ENCODE results near the gene CLPTM1L. TPM values are rescaled to one million over a fixed set of nuclear protein-coding genes. Genes with fewer than 3 reads are reported as not detected.

CLPTM1L gene
- total and polyA plus RNA-seq, 9 of the 15 experiments (the other 6 are each of a cell fraction or from before 2014, with no cell fraction given) = 3.5 to 217 (median 177) TPM

DNA sequence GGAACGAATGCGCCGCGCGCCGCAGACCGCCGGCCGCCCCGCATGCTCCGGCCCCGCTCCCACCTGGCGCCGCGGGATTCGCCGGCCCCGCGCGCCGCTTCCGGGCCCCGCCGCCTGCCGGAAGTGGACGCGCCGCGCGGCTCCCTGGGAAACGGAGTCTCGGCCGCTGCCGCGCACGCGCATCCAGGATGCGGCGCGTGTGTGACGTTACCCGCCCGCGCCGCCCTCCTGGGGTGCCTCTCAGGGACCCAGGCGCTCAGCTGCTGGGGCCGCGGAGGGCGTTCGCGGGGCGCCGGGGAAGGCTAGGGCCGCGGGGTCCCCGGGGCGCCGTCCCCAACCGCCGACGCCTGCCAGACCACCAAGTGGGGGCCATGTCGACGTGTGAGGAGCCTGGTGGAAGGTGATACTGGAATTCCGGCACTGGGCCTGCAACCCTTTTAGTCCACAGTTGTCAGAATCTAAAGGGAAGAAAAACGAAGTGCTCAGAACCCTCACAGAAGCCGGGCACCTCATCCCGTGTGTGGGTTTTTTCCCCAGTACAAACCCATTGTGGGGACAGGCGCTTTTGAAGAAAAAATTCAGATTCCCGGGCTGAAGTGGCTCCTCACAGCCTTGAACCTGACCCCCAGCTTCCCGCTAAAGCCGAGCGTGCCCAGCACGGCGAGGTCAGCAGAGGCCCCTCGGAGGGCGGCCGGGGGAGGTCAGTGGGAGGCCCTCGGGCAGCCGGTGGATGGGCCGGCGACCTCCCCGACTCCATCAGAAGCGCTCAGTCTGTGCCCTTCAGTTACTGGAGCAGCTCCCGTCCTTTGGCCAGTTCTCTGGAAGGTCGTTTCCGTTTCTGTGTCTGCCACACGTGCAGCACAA is at the start of gene CLPTM1L (continued):
- TF ChIP-seq, protein P1, sequence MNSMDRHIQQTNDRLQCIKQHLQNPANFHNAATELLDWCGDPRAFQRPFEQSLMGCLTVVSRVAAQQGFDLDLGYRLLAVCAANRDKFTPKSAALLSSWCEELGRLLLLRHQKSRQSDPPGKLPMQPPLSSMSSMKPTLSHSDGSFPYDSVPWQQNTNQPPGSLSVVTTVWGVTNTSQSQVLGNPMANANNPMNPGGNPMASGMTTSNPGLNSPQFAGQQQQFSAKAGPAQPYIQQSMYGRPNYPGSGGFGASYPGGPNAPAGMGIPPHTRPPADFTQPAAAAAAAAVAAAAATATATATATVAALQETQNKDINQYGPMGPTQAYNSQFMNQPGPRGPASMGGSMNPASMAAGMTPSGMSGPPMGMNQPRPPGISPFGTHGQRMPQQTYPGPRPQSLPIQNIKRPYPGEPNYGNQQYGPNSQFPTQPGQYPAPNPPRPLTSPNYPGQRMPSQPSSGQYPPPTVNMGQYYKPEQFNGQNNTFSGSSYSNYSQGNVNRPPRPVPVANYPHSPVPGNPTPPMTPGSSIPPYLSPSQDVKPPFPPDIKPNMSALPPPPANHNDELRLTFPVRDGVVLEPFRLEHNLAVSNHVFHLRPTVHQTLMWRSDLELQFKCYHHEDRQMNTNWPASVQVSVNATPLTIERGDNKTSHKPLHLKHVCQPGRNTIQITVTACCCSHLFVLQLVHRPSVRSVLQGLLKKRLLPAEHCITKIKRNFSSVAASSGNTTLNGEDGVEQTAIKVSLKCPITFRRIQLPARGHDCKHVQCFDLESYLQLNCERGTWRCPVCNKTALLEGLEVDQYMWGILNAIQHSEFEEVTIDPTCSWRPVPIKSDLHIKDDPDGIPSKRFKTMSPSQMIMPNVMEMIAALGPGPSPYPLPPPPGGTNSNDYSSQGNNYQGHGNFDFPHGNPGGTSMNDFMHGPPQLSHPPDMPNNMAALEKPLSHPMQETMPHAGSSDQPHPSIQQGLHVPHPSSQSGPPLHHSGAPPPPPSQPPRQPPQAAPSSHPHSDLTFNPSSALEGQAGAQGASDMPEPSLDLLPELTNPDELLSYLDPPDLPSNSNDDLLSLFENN (IDR thresholded peaks at IDR 0.05; ENCODE audit: low read depth in 2 of 2, low read length in 2 of 2) = 0 out of 4 replicates have a peak, but pooled peaks of 1 of the 2 experiments have one; percentile 29
- TF ChIP-seq DPF2 (IDR thresholded peaks at IDR 0.05) (no peak), TCF15 (CRISPR knock-in tag; IDR thresholded peaks at IDR 0.05) (no peak), ZKSCAN3 (CRISPR knock-in tag; IDR thresholded peaks at IDR 0.05) (no peak), ZNF445 (CRISPR knock-in tag; IDR thresholded peaks at IDR 0.05; ENCODE audit: low read depth) (no peak), ZNF280B (CRISPR knock-in tag; IDR thresholded peaks at IDR 0.05) (no peak), YBX1 (IDR thresholded peaks at IDR 0.05) (no peak), NFATC3 (IDR thresholded peaks at IDR 0.05) (no peak), ELF2 (CRISPR knock-in tag; IDR thresholded peaks at IDR 0.05) (peak; percentile 91), LCOR (CRISPR knock-in tag; IDR thresholded peaks at IDR 0.05) (no peak), RAD51 (IDR thresholded peaks at IDR 0.05; ENCODE audit: borderline replicate concordance, low read depth) (no peak), MCM3 (IDR thresholded peaks at IDR 0.05) (no peak), CBX1 (IDR thresholded peaks at IDR 0.05; ENCODE audit: low read depth) (peak; percentile 49; the same call in 1 of the 2 replicates), ELF4 (CRISPR knock-in tag; IDR thresholded peaks at IDR 0.05) (no peak), ZNF316 (IDR thresholded peaks at IDR 0.05) (no peak), CHD1 (IDR thresholded peaks at IDR 0.05; ENCODE audit: low read length) (no peak), BRD4 (IDR thresholded peaks at IDR 0.05) (peak; percentile 33; the same call in 1 of the 2 replicates), CC2D1A (IDR thresholded peaks at IDR 0.05) (no peak), ZFP30 (CRISPR knock-in tag; IDR thresholded peaks at IDR 0.05; ENCODE audit: borderline replicate concordance) (no peak), MBD2 (IDR thresholded peaks at IDR 0.05; ENCODE audit: borderline replicate concordance, low read depth) (peak; percentile 38; the same call in 1 of the 2 replicates), ZNF449 (CRISPR knock-in tag; IDR thresholded peaks at IDR 0.05) (no peak)
- TF ChIP-seq, protein P2, sequence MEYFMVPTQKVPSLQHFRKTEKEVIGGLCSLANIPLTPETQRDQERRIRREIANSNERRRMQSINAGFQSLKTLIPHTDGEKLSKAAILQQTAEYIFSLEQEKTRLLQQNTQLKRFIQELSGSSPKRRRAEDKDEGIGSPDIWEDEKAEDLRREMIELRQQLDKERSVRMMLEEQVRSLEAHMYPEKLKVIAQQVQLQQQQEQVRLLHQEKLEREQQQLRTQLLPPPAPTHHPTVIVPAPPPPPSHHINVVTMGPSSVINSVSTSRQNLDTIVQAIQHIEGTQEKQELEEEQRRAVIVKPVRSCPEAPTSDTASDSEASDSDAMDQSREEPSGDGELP (CRISPR knock-in tag; IDR thresholded peaks at IDR 0.05; ENCODE audit: borderline replicate concordance) = peak; percentile 75

Measured in K562 (cell line).